OCI-LY1 (cell line): Measurements from ENCODE around the gene PUM2.
A peak's percentile ranks its signal among the peaks of the same experiment; 100 is the strongest.

Experiments used
- H2AFZ ChIP-seq: fragments of 200-600 bp; sonication (generic), shearing (Covaris generic); 2 replicates; pipeline ENCODE4 v1.6.0; 2014; ENCODE audit warnings: antibody characterized with exemption, mild to moderate bottlenecking, low read length
- H3F3A ChIP-seq: fragments of 200-600 bp; sonication (generic), shearing (Covaris generic); 2 replicates; pipeline ENCODE4 v1.6.0; 2014; ENCODE audit warnings: mild to moderate bottlenecking, antibody characterized with exemption, low read length, moderate library complexity; ENCODE audit not compliant: insufficient read depth
- H3K27ac ChIP-seq: fragments of 200-600 bp; sonication (generic); 2 replicates; pipeline ENCODE4 v1.5.1; 2014; ENCODE audit warnings: low read length, mixed run types, mild to moderate bottlenecking, low read depth; ENCODE audit not compliant: poor library complexity, severe bottlenecking
- H3K27me3 ChIP-seq: fragments of 200-600 bp; sonication (generic); 2 replicates; pipeline ENCODE4 v1.6.0; 2014; ENCODE audit warnings: antibody characterized with exemption, mild to moderate bottlenecking, low read length, moderate library complexity; ENCODE audit not compliant: insufficient read depth
- H3K36me3 ChIP-seq: fragments of 200-600 bp; sonication (generic); 2 replicates; pipeline ENCODE4 v1.6.1; 2014; ENCODE audit warnings: mild to moderate bottlenecking, antibody characterized with exemption, low read length, moderate library complexity, mixed read lengths; ENCODE audit not compliant: insufficient read depth
- H3K4me1 ChIP-seq: fragments of 200-600 bp; sonication (generic); 2 replicates; pipeline ENCODE4 v1.5.1; 2014; ENCODE audit warnings: mild to moderate bottlenecking, low read length, moderate library complexity; ENCODE audit not compliant: insufficient read depth, severe bottlenecking
- H3K4me2 ChIP-seq: fragments of 200-600 bp; sonication (generic), shearing (Covaris generic); 2 replicates; pipeline ENCODE4 v1.6.1; 2014; ENCODE audit warnings: low read length
- H3K4me3 ChIP-seq: fragments of 200-600 bp; sonication (generic); 2 replicates; pipeline ENCODE4 v1.5.1; 2014; ENCODE audit warnings: low read length, low read depth, mild to moderate bottlenecking, mixed read lengths; ENCODE audit not compliant: poor library complexity, severe bottlenecking
- H3K79me2 ChIP-seq: fragments of 200-600 bp; shearing (Covaris generic); 2 replicates; pipeline ENCODE4 v1.6.1; 2016; ENCODE audit warnings: mixed run types, low read length, mixed read lengths; ENCODE audit not compliant: insufficient read depth
- H3K9ac ChIP-seq: fragments of 200-600 bp; sonication (generic), shearing (Covaris generic); 2 replicates; pipeline ENCODE4 v1.6.1; 2014; ENCODE audit warnings: mild to moderate bottlenecking, low read length, mixed read lengths
- H3K9me2 ChIP-seq: fragments of 200-600 bp; sonication (generic), shearing (Covaris generic); 2 replicates; pipeline ENCODE4 v1.6.1; 2014; ENCODE audit warnings: low read depth, mild to moderate bottlenecking, low read length, mixed read lengths
- H3K9me3 ChIP-seq: fragments of 200-600 bp; shearing (Covaris generic); 2 replicates; pipeline ENCODE4 v1.6.1; 2014; ENCODE audit warnings: low read length, mixed read lengths
- H4K20me1 ChIP-seq: fragments of 200-600 bp; sonication (generic), shearing (Covaris generic); 2 replicates; pipeline ENCODE4 v1.6.0; 2016; ENCODE audit warnings: mild to moderate bottlenecking, low read length; ENCODE audit not compliant: insufficient read depth
- CTCF ChIP-seq: fragments of 200-600 bp; sonication (generic), shearing (Covaris generic); IDR thresholded peaks from 2 replicates; pipeline ENCODE4 v1.5.1; 2017; ENCODE audit warnings: mild to moderate bottlenecking, antibody characterized with exemption, low read length, moderate library complexity, mixed read lengths
- EZH2 ChIP-seq: fragments of 200-600 bp; sonication (generic), shearing (Covaris generic); IDR thresholded peaks from 2 replicates; pipeline ENCODE4 v1.8.0; 2017; ENCODE audit warnings: borderline replicate concordance, mixed run types, mild to moderate bottlenecking, antibody characterized with exemption, low read length, moderate library complexity, mixed read lengths

Gene PUM2

GRCh38 chr2:20227894-20228505 is 122.6 kb downstream of the PUM2 start:
- H3K27ac ChIP-seq = no peak overlapping the region
- H4K20me1 ChIP-seq = no peaks in the 10 kb centered on the region
- no peaks in the 10 kb centered on the region for H3K79me2 ChIP-seq
- H3K9me3 ChIP-seq = no peaks in the 10 kb centered on the region
- TF ChIP-seq EZH2 (no peak), CTCF (no peak)
- H3K4me3 ChIP-seq = no peak overlapping the region
- H3K9ac ChIP-seq = no peak overlapping the region
- H3F3A ChIP-seq = no peaks in the 10 kb centered on the region
- no peaks in the 10 kb centered on the region for H3K9me2 ChIP-seq
- H3K27me3 ChIP-seq = peaks cover 10% of the 10 kb centered on the region; the same call in 1 of the 2 replicates
- no peaks in the 10 kb centered on the region for H3K36me3 ChIP-seq
- H3K4me1 ChIP-seq = no peaks in the 10 kb centered on the region
- H3K4me2 ChIP-seq = no peak overlapping the region
- H2AFZ ChIP-seq = no peak overlapping the region

GRCh38 chr2:20226152-20226545 is 124.5 kb downstream of the PUM2 start:
- Histone ChIP-seq H3K27me3 (peaks cover 15% of the 10 kb centered on the region; the same call in 1 of the 2 replicates), H3K27ac (no peak overlapping the region), H2AFZ (no peak overlapping the region), H3K79me2 (no peaks in the 10 kb centered on the region), H3K9ac (no peak overlapping the region), H4K20me1 (no peaks in the 10 kb centered on the region), H3K9me3 (no peaks in the 10 kb centered on the region), H3F3A (no peaks in the 10 kb centered on the region), H3K4me2 (no peak overlapping the region), H3K4me1 (no peaks in the 10 kb centered on the region), H3K36me3 (no peaks in the 10 kb centered on the region), H3K9me2 (no peaks in the 10 kb centered on the region), H3K4me3 (no peak overlapping the region)
- TF ChIP-seq EZH2 = no peak
- no peak for TF ChIP-seq CTCF

- Histone ChIP-seq H3K36me3 (no peaks in the 10 kb centered on the region), H3K9me2 (no peaks in the 10 kb centered on the region), H3K9me3 (no peaks in the 10 kb centered on the region), H4K20me1 (no peaks in the 10 kb centered on the region), H3K9ac (no peak overlapping the region), H2AFZ (no peak overlapping the region), H3F3A (no peaks in the 10 kb centered on the region), H3K27me3 (peaks cover 15% of the 10 kb centered on the region; the same call in 1 of the 2 replicates), H3K4me1 (no peaks in the 10 kb centered on the region), H3K4me2 (peak overlapping the region; percentile 55; the same call in 1 of the 2 replicates), H3K27ac (no peak overlapping the region), H3K79me2 (no peaks in the 10 kb centered on the region), H3K4me3 (no peak overlapping the region)
- TF ChIP-seq EZH2 = no peak
- peak; percentile 44 for TF ChIP-seq CTCF
Measured at GRCh38 chr2:20225294-20226151, 125.1 kb downstream of the PUM2 start.
